ENCODE data around the gene ERC1.
"Not testable (repeated sequence)": the region's sequence is repeated elsewhere in the genome, so short reads cannot be mapped to it uniquely, and the experiment has no call there.

ERC1 gene

GRCh38 chr12:1355396-1355795 is 364.4 kb downstream of the ERC1 start:
- DNase-seq (ENCODE audit: low read depth) = no peak

GRCh38 chr12:1355871-1356270 is 364.8 kb downstream of the ERC1 start:
- not testable (repeated sequence) for DNase-seq (ENCODE audit: low read depth)

- no peak for DNase-seq (ENCODE audit: low read depth)
These were observed 365.3 kb downstream of the ERC1 start for GRCh38 chr12:1356285-1356684.

DNA sequence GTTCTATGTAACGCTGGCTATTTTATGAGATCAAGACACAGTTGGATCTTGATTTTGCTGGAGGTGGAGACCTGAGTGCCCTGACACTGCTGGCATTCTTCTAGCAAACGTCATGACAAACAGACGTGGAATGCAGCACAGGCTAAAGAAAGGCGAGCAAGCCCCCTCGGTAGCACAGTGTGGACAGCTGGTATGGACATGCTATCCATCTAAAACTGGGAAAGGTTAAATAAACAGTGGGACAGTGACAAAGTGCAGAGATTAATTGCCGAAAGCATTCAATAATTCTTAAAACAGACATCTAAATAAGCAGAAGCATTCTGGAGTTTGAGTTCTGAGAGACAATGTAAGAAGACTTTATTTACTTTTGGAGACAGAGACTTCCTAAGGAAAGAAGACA is 366.1 kb downstream of the ERC1 start:
- DNase-seq (ENCODE audit: low read depth) = no peak

- no peak for DNase-seq (ENCODE audit: low read depth)
These were observed 366.7 kb downstream of the ERC1 start for GRCh38 chr12:1357711-1358110.

GRCh38 chr12:1360441-1361210 is 369.6 kb downstream of the ERC1 start:
- no peak for DNase-seq (ENCODE audit: low read depth)

DNA sequence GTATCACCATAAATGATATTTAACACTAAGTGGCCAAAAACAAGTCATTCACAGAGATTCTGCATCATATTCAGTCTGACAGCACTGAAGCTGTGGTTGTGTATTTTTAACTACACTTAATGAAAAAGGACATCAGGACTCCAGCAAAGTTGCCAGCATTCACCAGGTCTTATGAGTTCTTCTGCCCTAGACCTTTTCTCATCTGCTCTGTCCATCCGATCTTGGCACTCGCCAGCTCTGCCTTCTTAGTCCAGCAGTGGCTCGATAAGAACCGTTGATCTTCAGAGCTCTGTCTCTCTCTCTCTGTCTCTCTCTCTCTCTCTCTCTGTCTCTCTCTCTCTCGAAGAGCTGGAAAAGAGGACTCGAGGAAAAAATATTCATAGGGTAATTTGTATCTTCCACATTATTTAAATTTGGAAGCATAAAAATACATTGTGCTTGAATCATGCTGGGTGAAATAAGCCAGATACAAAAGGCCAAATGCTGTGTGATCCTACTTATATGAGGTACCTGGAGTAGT is 371.2 kb downstream of the ERC1 start:
- DNase-seq (ENCODE audit: low read depth) = no peak

- DNase-seq (ENCODE audit: low read depth) = no peak
These were observed 374.7 kb downstream of the ERC1 start for GRCh38 chr12:1365703-1366102.

DNA sequence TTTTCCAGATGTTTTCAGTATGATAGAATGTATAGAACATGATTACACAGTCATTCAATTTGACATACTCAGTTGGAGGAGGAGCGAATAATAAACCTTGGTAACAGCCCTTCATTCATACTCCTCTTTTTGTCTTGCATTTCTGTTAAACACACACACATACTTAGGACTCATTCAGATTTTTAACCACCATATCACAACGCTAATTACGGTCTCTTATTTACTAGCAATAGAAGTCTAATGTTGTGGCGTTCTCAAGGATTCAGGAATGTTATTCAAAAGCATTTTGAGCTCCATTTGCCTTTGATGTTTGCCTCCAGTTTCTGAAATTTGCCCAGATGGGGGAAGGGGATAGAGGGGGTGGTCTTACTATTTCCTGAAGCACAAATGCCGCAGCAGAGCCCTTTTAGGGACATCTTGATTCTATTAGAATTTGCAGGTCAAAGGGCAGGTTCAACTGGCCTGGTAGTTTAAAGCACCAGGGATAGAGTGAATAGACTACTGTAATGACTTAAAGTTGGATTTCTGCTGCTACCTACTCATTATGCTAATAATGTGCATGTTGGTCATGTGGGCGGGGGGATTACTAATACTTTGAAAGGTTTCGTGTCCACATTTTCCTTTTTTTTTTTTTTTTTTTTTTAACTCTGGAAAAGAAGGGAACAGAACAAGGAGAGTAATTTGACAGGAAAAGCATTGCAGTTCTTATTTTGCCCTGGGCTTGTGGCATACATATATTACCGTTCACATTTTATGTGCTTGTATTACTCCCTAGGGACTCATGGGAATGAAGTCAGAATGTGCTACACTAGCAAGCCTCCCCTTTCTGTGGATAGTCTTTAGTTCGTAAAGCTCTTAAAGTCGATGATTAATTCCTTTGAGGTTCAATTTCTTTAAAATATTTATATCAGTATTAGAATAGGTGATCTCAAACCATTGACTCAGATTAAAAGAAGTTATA is 376.6 kb downstream of the ERC1 start:
- DNase-seq (ENCODE audit: low read depth) = peak; percentile 23

GRCh38 chr12:1369460-1369859 is 378.4 kb downstream of the ERC1 start:
- no peak for DNase-seq (ENCODE audit: low read depth)

- DNase-seq (ENCODE audit: low read depth) = no peak
These were observed 379.0 kb downstream of the ERC1 start for GRCh38 chr12:1369938-1370500.

GRCh38 chr12:1373901-1374735 is 383.1 kb downstream of the ERC1 start:
- peak; percentile 96 for DNase-seq (ENCODE audit: low read depth)

GRCh38 chr12:1375323-1375722 is 384.3 kb downstream of the ERC1 start:
- no peak for DNase-seq (ENCODE audit: low read depth)

DNA sequence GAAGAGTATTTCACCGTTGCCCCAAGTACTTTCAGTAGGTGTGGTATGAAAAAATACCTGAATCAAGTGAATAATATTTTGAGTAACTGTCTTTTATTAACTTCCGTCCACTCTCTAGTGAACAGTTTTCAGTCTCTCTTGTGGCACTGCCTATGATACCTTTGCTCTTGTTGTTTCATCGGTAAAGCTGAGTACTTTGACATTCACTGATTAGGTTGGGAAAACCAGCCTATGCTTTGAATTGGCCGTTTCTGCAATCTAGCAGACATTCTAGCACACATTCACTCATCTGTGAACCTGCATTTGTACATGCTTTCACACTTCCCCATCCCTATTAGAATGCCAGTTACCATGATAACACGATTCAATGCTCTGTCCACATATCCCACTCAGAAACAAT is 386.1 kb downstream of the ERC1 start:
- DNase-seq (ENCODE audit: low read depth) = no peak

DNA sequence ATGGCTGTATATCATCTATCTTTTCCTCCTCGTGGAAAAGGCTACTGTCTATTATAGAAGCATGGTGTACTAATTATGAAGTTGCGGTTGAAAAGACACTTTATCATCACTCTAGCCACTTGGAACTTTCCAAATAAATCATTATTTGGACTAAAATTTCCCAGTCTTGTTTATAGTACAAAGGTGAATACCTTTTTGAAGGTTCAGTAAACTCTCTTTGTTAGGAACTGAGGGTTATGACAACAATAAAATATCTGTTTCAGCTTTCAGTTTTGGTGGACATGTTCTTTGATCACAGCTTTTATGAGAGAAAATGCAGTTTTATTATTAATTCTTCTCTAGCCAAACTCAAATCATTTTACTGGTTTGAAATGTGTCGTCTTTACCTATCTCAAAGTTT is 386.7 kb downstream of the ERC1 start:
- no peak for DNase-seq (ENCODE audit: low read depth)

DNA sequence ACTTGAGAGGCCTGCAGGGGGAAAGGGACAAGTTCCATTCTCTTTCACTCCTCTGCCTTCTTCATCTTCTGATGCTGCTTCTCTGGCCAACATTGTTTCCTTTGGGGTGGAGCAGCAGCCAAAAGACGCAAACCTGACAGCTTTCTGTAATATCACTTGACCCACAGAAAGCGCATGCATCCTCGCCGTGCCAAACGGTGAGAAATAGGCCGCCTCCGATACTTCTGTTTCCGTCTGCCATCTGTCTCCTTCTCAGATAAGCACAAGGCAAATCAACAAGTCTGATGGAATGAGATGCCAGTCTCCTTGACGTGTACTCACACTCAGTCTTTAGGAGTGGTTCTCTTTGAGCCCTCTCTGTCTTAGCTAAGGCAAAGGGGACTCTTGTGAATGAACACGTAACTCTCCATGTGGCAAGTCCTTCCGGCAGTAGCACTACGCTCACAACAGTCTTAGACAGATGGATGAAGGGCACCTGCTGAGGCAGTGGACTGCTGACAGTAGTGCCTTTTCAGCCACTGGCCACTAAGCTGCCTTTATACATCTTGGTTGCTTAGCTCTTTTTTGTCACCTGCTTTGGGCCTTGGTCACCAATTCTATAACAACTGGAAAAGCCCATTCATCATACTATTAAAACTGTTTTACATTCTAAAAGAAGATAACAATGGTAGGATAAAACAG is 389.3 kb downstream of the ERC1 start:
- no peak for DNase-seq (ENCODE audit: low read depth)

- DNase-seq (ENCODE audit: low read depth) = no peak
These were observed 391.1 kb downstream of the ERC1 start for GRCh38 chr12:1382151-1382550.

- DNase-seq (ENCODE audit: low read depth) = no peak
These were observed 391.8 kb downstream of the ERC1 start for GRCh38 chr12:1382826-1383225.

DNA sequence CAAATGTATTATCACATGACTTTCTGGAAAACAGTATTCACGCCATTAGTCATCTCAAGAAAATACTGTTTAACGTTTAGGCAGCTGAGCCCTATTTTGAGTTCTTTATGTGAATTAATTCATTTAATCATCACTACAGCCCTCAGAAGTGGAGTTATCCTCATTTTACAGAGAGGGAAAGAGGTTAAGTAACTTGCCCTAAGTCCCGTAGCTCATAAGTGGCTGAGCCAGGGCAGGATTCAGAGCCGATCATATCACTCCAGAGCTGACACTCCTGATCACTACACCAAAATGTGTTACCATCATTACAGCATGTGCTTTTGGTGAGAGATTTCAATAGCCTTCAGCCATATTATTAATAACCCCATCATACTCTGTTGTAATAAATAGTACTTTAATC is 392.7 kb downstream of the ERC1 start:
- no peak for DNase-seq (ENCODE audit: low read depth)

DNA sequence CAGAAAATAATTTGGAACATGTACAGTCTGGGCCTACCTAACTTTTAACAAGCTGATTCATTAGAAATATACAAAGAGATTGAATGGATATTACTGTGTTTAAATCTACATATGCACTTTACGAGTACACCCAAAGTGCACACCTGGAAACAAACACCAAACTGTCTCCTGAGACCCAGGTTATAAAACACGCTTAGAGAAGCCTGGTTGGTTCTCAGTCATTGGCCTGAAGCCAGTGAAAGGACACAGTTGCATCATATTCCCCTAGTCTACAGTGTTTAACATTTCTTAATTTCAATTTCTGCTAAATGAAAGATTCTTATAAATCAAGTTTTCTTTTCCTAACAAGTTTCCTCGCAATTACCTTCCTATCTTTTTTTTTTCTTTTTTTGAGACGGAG is 393.9 kb downstream of the ERC1 start:
- no peak for DNase-seq (ENCODE audit: low read depth)

DNA sequence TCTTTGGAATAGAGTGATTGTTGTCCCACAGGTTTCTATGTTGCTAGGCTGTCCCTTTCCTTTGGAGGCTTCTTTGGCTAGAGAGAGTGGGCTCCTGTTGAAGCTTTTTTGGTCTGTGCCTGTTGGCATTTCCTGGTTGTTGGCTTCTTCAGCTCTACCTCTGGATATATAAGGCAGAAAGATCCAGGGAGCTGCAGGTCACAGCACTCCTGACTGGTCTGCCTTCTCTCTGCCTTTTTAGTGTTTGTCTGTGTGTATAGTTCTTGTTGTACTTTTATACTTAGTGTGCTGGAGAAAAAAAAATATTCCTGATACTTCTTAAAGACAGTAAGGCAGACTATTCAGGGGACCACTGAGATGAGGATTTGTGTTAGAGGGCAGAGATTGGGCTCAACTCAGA is 400.7 kb downstream of the ERC1 start:
- no peak for DNase-seq (ENCODE audit: low read depth)

Measured in fibroblast of the conjunctiva (primary cell).